HL-60 (cell line): Measurements from ENCODE around the gene SORCS2.

ENCODE experiments used
- DNase-seq, 2 experiments: peaks; one replicate each; pipeline ENCODE4 v3.0.0-alpha.2; 2010 to 2020; ENCODE audit warnings: low read depth in 1 of 2, low spot score in 1 of 2
- H3K27ac ChIP-seq: fragments of 250-450 bp; sonication (Bioruptor Pico); replicated peaks from 2 replicates; pipeline ENCODE4 v1.5.1; 2020; ENCODE audit warnings: mild to moderate bottlenecking, moderate library complexity
- H3K27me3 ChIP-seq: fragments of 250-450 bp; sonication (Bioruptor Pico); 2 replicates; pipeline ENCODE4 v1.5.1; 2021; ENCODE audit warnings: mild to moderate bottlenecking, moderate library complexity; ENCODE audit not compliant: insufficient read depth, poor library complexity, severe bottlenecking
- H3K4me3 ChIP-seq: replicated peaks from 2 replicates; pipeline ENCODE4 v1.5.1; 2011; ENCODE audit warnings: mild to moderate bottlenecking, control low read depth, low read length; ENCODE audit not compliant: insufficient read depth
- GABPA ChIP-seq: IDR thresholded peaks from 2 replicates; pipeline ENCODE4 v1.6.1; 2012; ENCODE audit warnings: low read depth
- POLR2AphosphoS5 ChIP-seq: IDR thresholded peaks from 2 replicates; pipeline ENCODE4 v1.6.1; 2012; ENCODE audit warnings: low read depth
- REST ChIP-seq: IDR thresholded peaks from 2 replicates; pipeline ENCODE4 v1.6.1; 2012; ENCODE audit warnings: low read depth; ENCODE audit not compliant: insufficient replicate concordance
- SPI1 ChIP-seq: IDR thresholded peaks from 2 replicates; pipeline ENCODE4 v1.6.1; 2012; ENCODE audit warnings: low read depth, mild to moderate bottlenecking, borderline replicate concordance
- TF ChIP-seq, protein P1 (sequence below): IDR thresholded peaks from one replicate; pipeline ENCODE4 v1.5.1; 2011; ENCODE audit warnings: low read length, control low read depth, inconsistent platforms; ENCODE audit not compliant: insufficient read depth

SORCS2 gene

GRCh38 chr4:7295197-7295910 is 103.0 kb downstream of the SORCS2 start:
- DNase-seq, result no peak
- TF ChIP-seq, protein P1, sequence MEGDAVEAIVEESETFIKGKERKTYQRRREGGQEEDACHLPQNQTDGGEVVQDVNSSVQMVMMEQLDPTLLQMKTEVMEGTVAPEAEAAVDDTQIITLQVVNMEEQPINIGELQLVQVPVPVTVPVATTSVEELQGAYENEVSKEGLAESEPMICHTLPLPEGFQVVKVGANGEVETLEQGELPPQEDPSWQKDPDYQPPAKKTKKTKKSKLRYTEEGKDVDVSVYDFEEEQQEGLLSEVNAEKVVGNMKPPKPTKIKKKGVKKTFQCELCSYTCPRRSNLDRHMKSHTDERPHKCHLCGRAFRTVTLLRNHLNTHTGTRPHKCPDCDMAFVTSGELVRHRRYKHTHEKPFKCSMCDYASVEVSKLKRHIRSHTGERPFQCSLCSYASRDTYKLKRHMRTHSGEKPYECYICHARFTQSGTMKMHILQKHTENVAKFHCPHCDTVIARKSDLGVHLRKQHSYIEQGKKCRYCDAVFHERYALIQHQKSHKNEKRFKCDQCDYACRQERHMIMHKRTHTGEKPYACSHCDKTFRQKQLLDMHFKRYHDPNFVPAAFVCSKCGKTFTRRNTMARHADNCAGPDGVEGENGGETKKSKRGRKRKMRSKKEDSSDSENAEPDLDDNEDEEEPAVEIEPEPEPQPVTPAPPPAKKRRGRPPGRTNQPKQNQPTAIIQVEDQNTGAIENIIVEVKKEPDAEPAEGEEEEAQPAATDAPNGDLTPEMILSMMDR, result no peak
- no peak for TF ChIP-seq SPI1
- TF ChIP-seq REST, result no peak
- TF ChIP-seq GABPA, result no peak
- TF ChIP-seq POLR2AphosphoS5, result no peak
- no peak overlapping the region for H3K27ac ChIP-seq
- H3K4me3 ChIP-seq, result no peak overlapping the region
- H3K27me3 ChIP-seq, result no peaks in the 10 kb centered on the region

- Histone ChIP-seq H3K27ac (no peak overlapping the region), H3K4me3 (no peak overlapping the region), H3K27me3 (no peaks in the 10 kb centered on the region)
- no peak for DNase-seq
- TF ChIP-seq REST, result no peak
- no peak for TF ChIP-seq POLR2AphosphoS5
- TF ChIP-seq, protein P1, result no peak
- TF ChIP-seq GABPA, result no peak
- no peak for TF ChIP-seq SPI1
Observed at GRCh38 chr4:7295911-7296660, 103.7 kb downstream of the SORCS2 start.

- H3K27ac ChIP-seq, result no peak overlapping the region
- no peak for DNase-seq
- no peaks in the 10 kb centered on the region for H3K27me3 ChIP-seq
Observed at GRCh38 chr4:7296661-7297335, 104.5 kb downstream of the SORCS2 start.

More at GRCh38 chr4:7296661-7297335, 104.5 kb downstream of the SORCS2 start:
- H3K4me3 ChIP-seq, result no peak overlapping the region
- TF ChIP-seq GABPA (no peak), POLR2AphosphoS5 (no peak), REST (no peak), SPI1 (no peak)
- TF ChIP-seq, protein P1, result no peak
